NCI-H1694 treated with DMSO at 0.1 percent for 48 hours (cell line): ENCODE data around the gene ZNF888.
"Not testable (repeated sequence)": the region's sequence is repeated elsewhere in the genome, so short reads cannot be mapped to it uniquely, and the experiment has no call there.

Source experiments
- DNase-seq: peaks from one replicate; lab custom pipeline; 2025; lab: John Stamatoyannopoulos, UW

ZNF888 gene

GRCh38 chr19:52941523-52941922, 18.3 kb upstream of the ZNF888 start:
- DNase-seq, result not testable (repeated sequence)

- not testable (repeated sequence) for DNase-seq
Observed at GRCh38 chr19:52940905-52941304, 17.7 kb upstream of the ZNF888 start.

- no peak for DNase-seq
Observed at GRCh38 chr19:52938761-52939160, 15.5 kb upstream of the ZNF888 start.

- no peak for DNase-seq
Observed at GRCh38 chr19:52936954-52937325, 13.7 kb upstream of the ZNF888 start.

- no peak for DNase-seq
Observed at GRCh38 chr19:52936151-52936953, 13.1 kb upstream of the ZNF888 start.

- no peak for DNase-seq
Observed at GRCh38 chr19:52935434-52935833, 12.2 kb upstream of the ZNF888 start.

- DNase-seq, result not testable (repeated sequence)
Observed at GRCh38 chr19:52924641-52925040, 1.4 kb upstream of the ZNF888 start.

GRCh38 chr19:52923778-52924593, 758 bp upstream of the ZNF888 start:
- DNase-seq, result no peak

- no peak for DNase-seq
Observed at GRCh38 chr19:52917531-52917930, 5.7 kb downstream of the ZNF888 start.

- no peak for DNase-seq
Observed at GRCh38 chr19:52910648-52911047, 12.6 kb downstream of the ZNF888 start.

GRCh38 chr19:52904052-52904780, 19.0 kb downstream of the ZNF888 start:
- not testable (repeated sequence) for DNase-seq

GRCh38 chr19:52901842-52902241, 21.4 kb downstream of the ZNF888 start:
- no peak for DNase-seq

GRCh38 chr19:52898596-52898995, 24.6 kb downstream of the ZNF888 start:
- not testable (repeated sequence) for DNase-seq

GRCh38 chr19:52898101-52898500, 25.1 kb downstream of the ZNF888 start:
- no peak for DNase-seq

- no peak for DNase-seq
Observed at GRCh38 chr19:52897138-52897935, 25.9 kb downstream of the ZNF888 start, which contains the start of gene ZNF320. TSS of gene ZNF320 (minus strand) at chr19:52897635. CDS start at chr19:52890255, 7,380 bp downstream.

- no peak for DNase-seq
Observed at GRCh38 chr19:52896431-52897137, 26.6 kb downstream of the ZNF888 start.

GRCh38 chr19:52891336-52891735, 31.9 kb downstream of the ZNF888 start:
- DNase-seq, result no peak

- DNase-seq, result no peak
Observed at GRCh38 chr19:52889931-52890330, 33.3 kb downstream of the ZNF888 start.

- no peak for DNase-seq
Observed at GRCh38 chr19:52889076-52889475, 34.2 kb downstream of the ZNF888 start.

- no peak for DNase-seq
Observed at GRCh38 chr19:52880895-52881389, 42.3 kb downstream of the ZNF888 start.

- not testable (repeated sequence) for DNase-seq
Observed at GRCh38 chr19:52872996-52873395, 50.2 kb downstream of the ZNF888 start.
